ENCODE data around the gene PTPN14.

Gene PTPN14

GRCh38 chr1:214567481-214567980 is 16.1 kb upstream of the PTPN14 start:
- no peak for DNase-seq

GRCh38 chr1:214566158-214567104 is 15.0 kb upstream of the PTPN14 start:
- no peak for DNase-seq

- no peak for DNase-seq
Observed at GRCh38 chr1:214565310-214565709, 13.9 kb upstream of the PTPN14 start.

GRCh38 chr1:214563881-214564280 is 12.5 kb upstream of the PTPN14 start:
- no peak for DNase-seq

- DNase-seq = no peak
Observed at GRCh38 chr1:214557952-214558735, 6.7 kb upstream of the PTPN14 start.

GRCh38 chr1:214553142-214553710 is 1.8 kb upstream of the PTPN14 start:
- DNase-seq = no peak

GRCh38 chr1:214552174-214552608 is 789 bp upstream of the PTPN14 start:
- DNase-seq = no peak

- DNase-seq = peak; percentile 57
Observed at GRCh38 chr1:214550857-214551435, 456 bp downstream of the PTPN14 start.

- DNase-seq = no peak
Observed at GRCh38 chr1:214550013-214550856, 1.2 kb downstream of the PTPN14 start.

- no peak for DNase-seq
Observed at GRCh38 chr1:214549604-214550003, 1.8 kb downstream of the PTPN14 start.

- no peak for DNase-seq
Observed at GRCh38 chr1:214548988-214549387, 2.4 kb downstream of the PTPN14 start.

- no peak for DNase-seq
Observed at GRCh38 chr1:214548271-214548670, 3.1 kb downstream of the PTPN14 start.

GRCh38 chr1:214547747-214548146 is 3.7 kb downstream of the PTPN14 start:
- DNase-seq = no peak

GRCh38 chr1:214546886-214547641 is 4.3 kb downstream of the PTPN14 start:
- DNase-seq = no peak

GRCh38 chr1:214546084-214546483 is 5.3 kb downstream of the PTPN14 start:
- DNase-seq = no peak

GRCh38 chr1:214545293-214545692 is 6.1 kb downstream of the PTPN14 start:
- no peak for DNase-seq

GRCh38 chr1:214544791-214545190 is 6.6 kb downstream of the PTPN14 start:
- DNase-seq = no peak

GRCh38 chr1:214542275-214543199 is 8.9 kb downstream of the PTPN14 start:
- DNase-seq = no peak

GRCh38 chr1:214541693-214542092 is 9.7 kb downstream of the PTPN14 start:
- no peak for DNase-seq

GRCh38 chr1:214541206-214541605 is 10.2 kb downstream of the PTPN14 start:
- no peak for DNase-seq
